Stimulated activated CD4-positive, alpha-beta T cell treated with anti-CD3 and anti-CD28 coated beads, Interleukin-12 subunit alpha, Interleukin-12 subunit beta, amount 100 ng/mL, for 24 hours (primary cell): ENCODE data around the gene TEX36.
"Not testable (repeated sequence)": the region's sequence is repeated elsewhere in the genome, so short reads cannot be mapped to it uniquely, and the experiment has no call there.

Source experiments
- DNase-seq, 2 experiments: peaks; one replicate each; pipeline ENCODE4 v3.0.0-alpha.2; 2020; ENCODE audit warnings: low read depth in 2 of 2

TEX36 gene

GRCh38 chr10:125683063-125683462 lies at the start of gene TEX36:
Gene TEX36, minus strand, starts transcription at chr10:125683163. Its CDS starts 174 bp downstream, at chr10:125682989.
- DNase-seq = no peak

- DNase-seq = no peak
Measured at GRCh38 chr10:125727436-125727835, 44.5 kb upstream of the TEX36 start.

GRCh38 chr10:125726914-125727313 lies 44.0 kb upstream of the TEX36 start:
- DNase-seq = no peak

GRCh38 chr10:125722811-125723210 lies 39.8 kb upstream of the TEX36 start:
- DNase-seq = no peak

GRCh38 chr10:125721035-125721434 lies 38.1 kb upstream of the TEX36 start:
- no peak for DNase-seq

GRCh38 chr10:125720002-125720382 lies 37.0 kb upstream of the TEX36 start:
- no peak for DNase-seq

- peak; percentile 96 to 98 for DNase-seq
Measured at GRCh38 chr10:125719173-125720001, 36.4 kb upstream of the TEX36 start, which contains the start of gene EDRF1. Gene EDRF1, plus strand, starts transcription at chr10:125719709. Its CDS starts 99 bp downstream, at chr10:125719808.

GRCh38 chr10:125714728-125715127 lies 31.8 kb upstream of the TEX36 start:
- not testable (repeated sequence) for DNase-seq

- DNase-seq = no peak
Measured at GRCh38 chr10:125711110-125711750, 28.3 kb upstream of the TEX36 start.

- no peak for DNase-seq
Measured at GRCh38 chr10:125709553-125710474, 26.9 kb upstream of the TEX36 start.

GRCh38 chr10:125708971-125709503 lies 26.1 kb upstream of the TEX36 start:
- DNase-seq = no peak

GRCh38 chr10:125707541-125708468 lies 24.8 kb upstream of the TEX36 start:
- DNase-seq = no peak

- DNase-seq = no peak
Measured at GRCh38 chr10:125700355-125700911, 17.5 kb upstream of the TEX36 start.

- DNase-seq = no peak
Measured at GRCh38 chr10:125699562-125700143, 16.7 kb upstream of the TEX36 start.

- no peak for DNase-seq
Measured at GRCh38 chr10:125698481-125698998, 15.6 kb upstream of the TEX36 start.

GRCh38 chr10:125696884-125697283 lies 13.9 kb upstream of the TEX36 start:
- not testable (repeated sequence) for DNase-seq

- no peak for DNase-seq
Measured at GRCh38 chr10:125694883-125695282, 11.9 kb upstream of the TEX36 start.

GRCh38 chr10:125693524-125693847 lies 10.5 kb upstream of the TEX36 start:
- no peak for DNase-seq

GRCh38 chr10:125692601-125693523 lies 9.9 kb upstream of the TEX36 start:
- DNase-seq = no peak
